ENCODE measurements around the gene HSFX2. TPM values are rescaled to one million over a fixed set of nuclear protein-coding genes. Genes with fewer than 3 reads are reported as not detected.
"Not testable (repeated sequence)": the region's sequence is repeated elsewhere in the genome, so short reads cannot be mapped to it uniquely, and the experiment has no call there.

HSFX2 gene
- total RNA-seq, 1 donor from 2014 or later = not detected

- Mint-ChIP-seq H3K27me3 (ENCODE audit: low read depth) (no peaks in the 10 kb centered on the region), H3K27ac (ENCODE audit: unreplicated experiment) (no peak overlapping the region), H3K4me3 (ENCODE audit: unreplicated experiment) (no peak overlapping the region), H3K36me3 (ENCODE audit: low read depth) (no peaks in the 10 kb centered on the region), H3K4me1 (ENCODE audit: low read depth) (peaks cover 23% of the 10 kb centered on the region), H3K9me3 (ENCODE audit: low read depth) (peaks cover 8% of the 10 kb centered on the region)
- no peak for DNase-seq (ENCODE audit: low spot score)
- TF ChIP-seq CTCF (IDR thresholded peaks at IDR 0.05) = no peak
These were observed 33.2 kb upstream of the HSFX2 start for GRCh38 chrX:149628280-149628679.

- H3K4me1 Mint-ChIP-seq (ENCODE audit: low read depth) = peaks cover 20% of the 10 kb centered on the region
- not testable (repeated sequence) for H3K27ac Mint-ChIP-seq (ENCODE audit: unreplicated experiment); H3K36me3 Mint-ChIP-seq (ENCODE audit: low read depth); H3K9me3 Mint-ChIP-seq (ENCODE audit: low read depth); DNase-seq (ENCODE audit: low spot score); H3K27me3 Mint-ChIP-seq (ENCODE audit: low read depth); H3K4me3 Mint-ChIP-seq (ENCODE audit: unreplicated experiment)
These were observed 31.7 kb upstream of the HSFX2 start for GRCh38 chrX:149626829-149627228.

GRCh38 chrX:149619662-149620061, 24.5 kb upstream of the HSFX2 start:
- not testable (repeated sequence) for H3K27ac Mint-ChIP-seq (ENCODE audit: unreplicated experiment); H3K36me3 Mint-ChIP-seq (ENCODE audit: low read depth); DNase-seq (ENCODE audit: low spot score); H3K27me3 Mint-ChIP-seq (ENCODE audit: low read depth); H3K4me3 Mint-ChIP-seq (ENCODE audit: unreplicated experiment); H3K4me1 Mint-ChIP-seq (ENCODE audit: low read depth); H3K9me3 Mint-ChIP-seq (ENCODE audit: low read depth)

- no peak for DNase-seq (ENCODE audit: low spot score)
- no peak overlapping the region for H3K4me3 Mint-ChIP-seq (ENCODE audit: unreplicated experiment)
- H3K4me1 Mint-ChIP-seq (ENCODE audit: low read depth) = no peaks in the 10 kb centered on the region
- TF ChIP-seq CTCF (IDR thresholded peaks at IDR 0.05) = no peak
- no peak overlapping the region for H3K27ac Mint-ChIP-seq (ENCODE audit: unreplicated experiment)
- peaks cover 4% of the 10 kb centered on the region for H3K9me3 Mint-ChIP-seq (ENCODE audit: low read depth)
- no peaks in the 10 kb centered on the region for H3K36me3 Mint-ChIP-seq (ENCODE audit: low read depth)
- H3K27me3 Mint-ChIP-seq (ENCODE audit: low read depth) = no peaks in the 10 kb centered on the region
These were observed 23.8 kb upstream of the HSFX2 start for GRCh38 chrX:149618871-149619270.

- no peaks in the 10 kb centered on the region for H3K27me3 Mint-ChIP-seq (ENCODE audit: low read depth)
- TF ChIP-seq CTCF (IDR thresholded peaks at IDR 0.05) = no peak
- DNase-seq (ENCODE audit: low spot score) = no peak
- peaks cover 3% of the 10 kb centered on the region for H3K9me3 Mint-ChIP-seq (ENCODE audit: low read depth)
- no peaks in the 10 kb centered on the region for H3K4me1 Mint-ChIP-seq (ENCODE audit: low read depth)
- no peak overlapping the region for H3K4me3 Mint-ChIP-seq (ENCODE audit: unreplicated experiment)
- no peak overlapping the region for H3K27ac Mint-ChIP-seq (ENCODE audit: unreplicated experiment)
- no peaks in the 10 kb centered on the region for H3K36me3 Mint-ChIP-seq (ENCODE audit: low read depth)
These were observed 16.6 kb upstream of the HSFX2 start for GRCh38 chrX:149611623-149612175.

- Mint-ChIP-seq H3K4me3 (ENCODE audit: unreplicated experiment) (no peak overlapping the region), H3K27me3 (ENCODE audit: low read depth) (no peaks in the 10 kb centered on the region), H3K27ac (ENCODE audit: unreplicated experiment) (no peak overlapping the region), H3K9me3 (ENCODE audit: low read depth) (peaks cover 3% of the 10 kb centered on the region), H3K4me1 (ENCODE audit: low read depth) (peaks cover 8% of the 10 kb centered on the region), H3K36me3 (ENCODE audit: low read depth) (peaks cover 6% of the 10 kb centered on the region)
- DNase-seq (ENCODE audit: low spot score) = no peak
- no peak for TF ChIP-seq CTCF (IDR thresholded peaks at IDR 0.05)
These were observed 15.4 kb upstream of the HSFX2 start for GRCh38 chrX:149610511-149610910.

Measured in chondrocyte (in vitro differentiated cells).